OCI-LY1 (cell line): ENCODE data around the gene VAPB.

Experiments used
- H2AFZ ChIP-seq: fragments of 200-600 bp; sonication (generic), shearing (Covaris generic); 2 replicates; pipeline ENCODE4 v1.6.0; 2014; ENCODE audit warnings: antibody characterized with exemption, mild to moderate bottlenecking, low read length
- H3F3A ChIP-seq: fragments of 200-600 bp; sonication (generic), shearing (Covaris generic); 2 replicates; pipeline ENCODE4 v1.6.0; 2014; ENCODE audit warnings: mild to moderate bottlenecking, antibody characterized with exemption, low read length, moderate library complexity; ENCODE audit not compliant: insufficient read depth
- H3K27ac ChIP-seq: fragments of 200-600 bp; sonication (generic); 2 replicates; pipeline ENCODE4 v1.5.1; 2014; ENCODE audit warnings: low read length, mixed run types, mild to moderate bottlenecking, low read depth; ENCODE audit not compliant: poor library complexity, severe bottlenecking
- H3K27me3 ChIP-seq: fragments of 200-600 bp; sonication (generic); 2 replicates; pipeline ENCODE4 v1.6.0; 2014; ENCODE audit warnings: antibody characterized with exemption, mild to moderate bottlenecking, low read length, moderate library complexity; ENCODE audit not compliant: insufficient read depth
- H3K36me3 ChIP-seq: fragments of 200-600 bp; sonication (generic); 2 replicates; pipeline ENCODE4 v1.6.1; 2014; ENCODE audit warnings: mild to moderate bottlenecking, antibody characterized with exemption, low read length, moderate library complexity, mixed read lengths; ENCODE audit not compliant: insufficient read depth
- H3K4me1 ChIP-seq: fragments of 200-600 bp; sonication (generic); 2 replicates; pipeline ENCODE4 v1.5.1; 2014; ENCODE audit warnings: mild to moderate bottlenecking, low read length, moderate library complexity; ENCODE audit not compliant: insufficient read depth, severe bottlenecking
- H3K4me2 ChIP-seq: fragments of 200-600 bp; sonication (generic), shearing (Covaris generic); 2 replicates; pipeline ENCODE4 v1.6.1; 2014; ENCODE audit warnings: low read length
- H3K4me3 ChIP-seq: fragments of 200-600 bp; sonication (generic); 2 replicates; pipeline ENCODE4 v1.5.1; 2014; ENCODE audit warnings: low read length, low read depth, mild to moderate bottlenecking, mixed read lengths; ENCODE audit not compliant: poor library complexity, severe bottlenecking
- H3K79me2 ChIP-seq: fragments of 200-600 bp; shearing (Covaris generic); 2 replicates; pipeline ENCODE4 v1.6.1; 2016; ENCODE audit warnings: mixed run types, low read length, mixed read lengths; ENCODE audit not compliant: insufficient read depth
- H3K9ac ChIP-seq: fragments of 200-600 bp; sonication (generic), shearing (Covaris generic); 2 replicates; pipeline ENCODE4 v1.6.1; 2014; ENCODE audit warnings: mild to moderate bottlenecking, low read length, mixed read lengths
- H3K9me2 ChIP-seq: fragments of 200-600 bp; sonication (generic), shearing (Covaris generic); 2 replicates; pipeline ENCODE4 v1.6.1; 2014; ENCODE audit warnings: low read depth, mild to moderate bottlenecking, low read length, mixed read lengths
- H3K9me3 ChIP-seq: fragments of 200-600 bp; shearing (Covaris generic); 2 replicates; pipeline ENCODE4 v1.6.1; 2014; ENCODE audit warnings: low read length, mixed read lengths
- H4K20me1 ChIP-seq: fragments of 200-600 bp; sonication (generic), shearing (Covaris generic); 2 replicates; pipeline ENCODE4 v1.6.0; 2016; ENCODE audit warnings: mild to moderate bottlenecking, low read length; ENCODE audit not compliant: insufficient read depth
- EZH2 ChIP-seq: fragments of 200-600 bp; sonication (generic), shearing (Covaris generic); IDR thresholded peaks from 2 replicates; pipeline ENCODE4 v1.8.0; 2017; ENCODE audit warnings: borderline replicate concordance, mixed run types, mild to moderate bottlenecking, antibody characterized with exemption, low read length, moderate library complexity, mixed read lengths
- TF ChIP-seq, protein P1 (sequence below): fragments of 200-600 bp; sonication (generic), shearing (Covaris generic); IDR thresholded peaks from 2 replicates; pipeline ENCODE4 v1.5.1; 2017; ENCODE audit warnings: mild to moderate bottlenecking, antibody characterized with exemption, low read length, moderate library complexity, mixed read lengths

The VAPB gene

DNA sequence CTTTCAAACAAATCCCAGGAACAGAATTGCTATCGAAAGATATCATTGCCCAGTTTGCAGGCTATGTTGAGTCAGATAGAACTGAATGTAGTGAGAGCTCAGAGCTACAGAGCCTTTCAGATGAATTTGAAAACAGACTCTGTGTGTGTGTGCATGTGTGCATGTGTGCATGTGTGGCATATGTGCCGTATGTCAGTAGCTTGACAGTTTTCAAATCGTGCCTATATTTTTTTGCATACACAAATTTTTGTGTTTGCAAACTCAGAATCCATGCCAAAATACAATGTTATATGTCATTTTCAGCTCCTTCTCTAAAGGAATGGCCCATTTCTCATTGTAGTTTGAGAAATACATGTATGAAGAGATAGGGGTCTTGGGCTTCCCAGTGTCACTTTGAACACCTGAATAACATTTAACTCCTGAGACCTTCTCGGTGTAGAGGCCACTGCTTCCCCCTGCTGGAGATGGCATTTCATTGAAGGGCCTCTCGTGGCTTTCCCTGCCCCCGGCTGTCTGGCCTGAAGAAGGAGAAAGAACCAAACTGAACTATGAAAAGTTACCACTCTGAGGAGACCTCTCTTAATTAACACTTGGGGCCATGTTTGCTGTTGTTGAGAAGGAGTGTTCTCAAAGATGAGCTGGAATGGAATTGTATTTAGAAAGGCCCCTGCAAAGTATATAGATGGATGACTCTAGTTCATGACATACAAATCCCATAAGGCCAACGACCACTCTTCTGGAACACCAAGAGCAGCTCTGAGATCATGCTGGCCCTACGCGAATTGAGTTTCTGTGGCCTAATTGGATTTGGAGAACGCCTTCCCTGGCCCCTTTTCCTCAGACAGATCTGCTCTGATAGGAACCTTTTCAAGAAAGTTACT lies 58.7 kb downstream of the VAPB start:
- H3K36me3 ChIP-seq: peaks cover 61% of the 10 kb centered on the region
- no peaks in the 10 kb centered on the region for H3F3A ChIP-seq
- no peak overlapping the region for H3K27ac ChIP-seq
- no peak overlapping the region for H3K4me2 ChIP-seq
- no peak overlapping the region for H2AFZ ChIP-seq
- no peaks in the 10 kb centered on the region for H3K9me3 ChIP-seq
- H3K9ac ChIP-seq: no peak overlapping the region
- no peak overlapping the region for H3K4me3 ChIP-seq
- no peaks in the 10 kb centered on the region for H3K4me1 ChIP-seq
- TF ChIP-seq, protein P1, sequence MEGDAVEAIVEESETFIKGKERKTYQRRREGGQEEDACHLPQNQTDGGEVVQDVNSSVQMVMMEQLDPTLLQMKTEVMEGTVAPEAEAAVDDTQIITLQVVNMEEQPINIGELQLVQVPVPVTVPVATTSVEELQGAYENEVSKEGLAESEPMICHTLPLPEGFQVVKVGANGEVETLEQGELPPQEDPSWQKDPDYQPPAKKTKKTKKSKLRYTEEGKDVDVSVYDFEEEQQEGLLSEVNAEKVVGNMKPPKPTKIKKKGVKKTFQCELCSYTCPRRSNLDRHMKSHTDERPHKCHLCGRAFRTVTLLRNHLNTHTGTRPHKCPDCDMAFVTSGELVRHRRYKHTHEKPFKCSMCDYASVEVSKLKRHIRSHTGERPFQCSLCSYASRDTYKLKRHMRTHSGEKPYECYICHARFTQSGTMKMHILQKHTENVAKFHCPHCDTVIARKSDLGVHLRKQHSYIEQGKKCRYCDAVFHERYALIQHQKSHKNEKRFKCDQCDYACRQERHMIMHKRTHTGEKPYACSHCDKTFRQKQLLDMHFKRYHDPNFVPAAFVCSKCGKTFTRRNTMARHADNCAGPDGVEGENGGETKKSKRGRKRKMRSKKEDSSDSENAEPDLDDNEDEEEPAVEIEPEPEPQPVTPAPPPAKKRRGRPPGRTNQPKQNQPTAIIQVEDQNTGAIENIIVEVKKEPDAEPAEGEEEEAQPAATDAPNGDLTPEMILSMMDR: peak; percentile 82
- TF ChIP-seq EZH2: no peak
- no peaks in the 10 kb centered on the region for H3K27me3 ChIP-seq
- no peaks in the 10 kb centered on the region for H3K9me2 ChIP-seq
- H3K79me2 ChIP-seq: no peaks in the 10 kb centered on the region
- H4K20me1 ChIP-seq: no peaks in the 10 kb centered on the region

DNA sequence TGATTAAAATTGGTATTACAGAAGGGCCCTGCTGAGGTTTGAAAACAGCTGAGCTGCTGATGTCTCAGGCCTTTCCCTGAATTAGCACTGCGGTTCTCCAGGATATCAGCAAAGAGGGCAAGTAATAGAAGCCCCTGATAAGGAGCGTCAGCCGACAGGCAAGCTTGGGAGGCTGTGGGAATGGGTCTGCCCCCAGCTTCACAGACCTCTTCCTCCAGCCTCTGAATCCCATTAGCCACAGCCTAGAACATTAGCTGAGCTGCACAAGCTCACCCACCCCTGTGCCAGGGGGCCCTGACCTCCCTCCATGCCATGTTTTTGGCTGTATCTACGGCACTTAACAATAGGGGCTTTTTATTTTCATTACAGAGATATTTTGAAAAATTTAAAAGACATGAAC lies 59.9 kb downstream of the VAPB start:
- Histone ChIP-seq H3K4me1 (no peaks in the 10 kb centered on the region), H3K9me2 (no peaks in the 10 kb centered on the region), H3F3A (no peaks in the 10 kb centered on the region; the same call in 1 of the 2 replicates), H4K20me1 (no peaks in the 10 kb centered on the region), H3K4me3 (no peak overlapping the region), H2AFZ (no peak overlapping the region), H3K27me3 (no peaks in the 10 kb centered on the region), H3K36me3 (peaks cover 56% of the 10 kb centered on the region), H3K79me2 (no peaks in the 10 kb centered on the region), H3K9ac (no peak overlapping the region), H3K9me3 (peaks cover under 1% of the 10 kb centered on the region; the same call in 1 of the 2 replicates), H3K27ac (no peak overlapping the region), H3K4me2 (no peak overlapping the region)
- TF ChIP-seq, protein P1: no peak
- no peak for TF ChIP-seq EZH2

DNA sequence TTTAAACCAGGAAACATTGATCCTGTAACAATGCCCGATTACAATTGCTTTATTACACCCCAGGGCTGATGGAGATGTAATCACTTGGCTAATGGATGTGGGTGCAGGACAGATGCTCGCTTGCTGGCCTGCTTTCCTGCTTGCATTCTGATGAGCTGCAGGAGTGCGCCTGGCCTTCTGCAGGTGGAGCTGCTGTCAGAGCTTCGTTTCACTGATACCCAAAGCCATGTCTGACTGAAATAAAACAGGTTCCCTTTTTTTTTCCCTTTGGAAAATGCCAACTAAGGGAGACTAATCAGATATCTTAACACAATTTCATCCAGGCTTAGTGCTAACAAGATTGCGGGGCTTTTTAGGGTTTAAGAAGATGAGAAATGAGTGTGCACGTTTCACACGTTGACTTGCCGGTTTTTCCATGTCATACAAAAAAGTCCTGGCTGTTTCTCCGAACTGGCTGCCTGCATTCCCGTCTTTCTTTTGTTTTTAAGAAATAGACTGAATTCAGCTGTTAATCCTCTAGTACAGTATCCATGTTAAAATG lies 60.7 kb downstream of the VAPB start:
- H3K9me3 ChIP-seq: peaks cover 8% of the 10 kb centered on the region
- no peaks in the 10 kb centered on the region for H3K9me2 ChIP-seq
- no peak overlapping the region for H2AFZ ChIP-seq
- H3K36me3 ChIP-seq: peaks cover 55% of the 10 kb centered on the region
- H4K20me1 ChIP-seq: no peaks in the 10 kb centered on the region
- TF ChIP-seq, protein P1: no peak
- TF ChIP-seq EZH2: no peak
- no peaks in the 10 kb centered on the region for H3K27me3 ChIP-seq
- no peaks in the 10 kb centered on the region; the same call in 1 of the 2 replicates for H3F3A ChIP-seq
- no peak overlapping the region for H3K9ac ChIP-seq
- H3K79me2 ChIP-seq: no peaks in the 10 kb centered on the region
- no peak overlapping the region for H3K4me3 ChIP-seq
- no peak overlapping the region for H3K4me2 ChIP-seq
- no peak overlapping the region for H3K27ac ChIP-seq
- no peaks in the 10 kb centered on the region for H3K4me1 ChIP-seq
